ENCODE results near the gene OR2B2. TPM values are rescaled to one million over a fixed set of nuclear protein-coding genes. Genes with fewer than 3 reads are reported as not detected.
A peak's percentile ranks its signal among the peaks of the same experiment; 100 is the strongest.
"Not testable (repeated sequence)": the region's sequence is repeated elsewhere in the genome, so short reads cannot be mapped to it uniquely, and the experiment has no call there.

OR2B2 gene
- polyA plus RNA-seq, 1 donor: not detected

DNA sequence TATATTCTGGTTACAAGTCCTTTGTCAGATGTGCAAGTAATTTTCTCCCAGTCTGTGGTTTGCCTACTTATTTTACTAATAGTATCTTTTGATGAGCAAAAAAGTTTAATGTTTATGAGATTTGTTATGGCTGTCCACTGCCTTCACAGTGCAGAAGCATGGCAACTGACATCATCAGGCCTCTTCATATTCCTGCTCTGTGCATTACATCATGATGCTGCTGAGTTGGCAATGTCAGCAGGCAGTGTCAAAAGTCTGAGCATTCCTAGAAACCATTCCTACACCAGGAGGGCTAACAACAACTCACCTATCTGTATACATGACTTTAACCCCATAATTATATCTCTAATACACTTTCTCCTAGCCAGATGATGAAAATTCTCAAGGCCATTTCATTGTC is 10.8 kb upstream of the OR2B2 start:
- no peak for DNase-seq
- no peak overlapping the region for H3K27ac ChIP-seq (ENCODE audit: low read length)
- H3K36me3 ChIP-seq (ENCODE audit: control insufficient read depth, insufficient read depth, low read length): no peaks in the 10 kb centered on the region
- no peak overlapping the region for H3K4me3 ChIP-seq (ENCODE audit: low read length)
- no peaks in the 10 kb centered on the region for H3K4me1 ChIP-seq (ENCODE audit: control insufficient read depth, insufficient read depth, low read length)
- no peaks in the 10 kb centered on the region for H3K27me3 ChIP-seq (ENCODE audit: control insufficient read depth, insufficient read depth, low read length)
- H3K9me3 ChIP-seq (ENCODE audit: control insufficient read depth, low read depth, low read length): no peaks in the 10 kb centered on the region

DNA sequence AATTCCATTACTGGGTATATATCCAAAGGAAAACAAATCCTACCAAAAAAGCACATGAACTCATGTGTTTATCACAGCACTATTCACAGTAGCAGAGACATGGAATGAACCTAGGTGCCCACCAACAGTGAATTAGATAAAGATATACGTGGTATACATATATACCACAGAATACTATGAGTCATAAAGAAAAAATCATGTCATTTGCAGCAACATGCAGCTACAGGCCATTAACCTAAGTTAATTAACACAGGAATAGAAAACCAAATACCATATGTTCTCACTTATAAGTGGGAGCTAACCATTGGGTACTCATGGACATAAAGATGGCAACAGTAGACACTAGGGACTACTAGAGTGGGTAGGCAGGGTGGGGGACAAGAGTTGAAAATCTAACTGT is 4.2 kb downstream of the OR2B2 start:
- no peak for DNase-seq
- Histone ChIP-seq H3K27ac (ENCODE audit: low read length) (no peak overlapping the region), H3K4me3 (ENCODE audit: low read length) (no peak overlapping the region), H3K4me1 (ENCODE audit: control insufficient read depth, insufficient read depth, low read length) (no peaks in the 10 kb centered on the region), H3K27me3 (ENCODE audit: control insufficient read depth, insufficient read depth, low read length) (no peaks in the 10 kb centered on the region), H3K36me3 (ENCODE audit: control insufficient read depth, insufficient read depth, low read length) (no peaks in the 10 kb centered on the region), H3K9me3 (ENCODE audit: control insufficient read depth, low read depth, low read length) (no peaks in the 10 kb centered on the region)
- WGBS (ENCODE audit: insufficient coverage, low lambda C conversion rate): no CpG with 5 or more reads among the region's 1 CpG

DNA sequence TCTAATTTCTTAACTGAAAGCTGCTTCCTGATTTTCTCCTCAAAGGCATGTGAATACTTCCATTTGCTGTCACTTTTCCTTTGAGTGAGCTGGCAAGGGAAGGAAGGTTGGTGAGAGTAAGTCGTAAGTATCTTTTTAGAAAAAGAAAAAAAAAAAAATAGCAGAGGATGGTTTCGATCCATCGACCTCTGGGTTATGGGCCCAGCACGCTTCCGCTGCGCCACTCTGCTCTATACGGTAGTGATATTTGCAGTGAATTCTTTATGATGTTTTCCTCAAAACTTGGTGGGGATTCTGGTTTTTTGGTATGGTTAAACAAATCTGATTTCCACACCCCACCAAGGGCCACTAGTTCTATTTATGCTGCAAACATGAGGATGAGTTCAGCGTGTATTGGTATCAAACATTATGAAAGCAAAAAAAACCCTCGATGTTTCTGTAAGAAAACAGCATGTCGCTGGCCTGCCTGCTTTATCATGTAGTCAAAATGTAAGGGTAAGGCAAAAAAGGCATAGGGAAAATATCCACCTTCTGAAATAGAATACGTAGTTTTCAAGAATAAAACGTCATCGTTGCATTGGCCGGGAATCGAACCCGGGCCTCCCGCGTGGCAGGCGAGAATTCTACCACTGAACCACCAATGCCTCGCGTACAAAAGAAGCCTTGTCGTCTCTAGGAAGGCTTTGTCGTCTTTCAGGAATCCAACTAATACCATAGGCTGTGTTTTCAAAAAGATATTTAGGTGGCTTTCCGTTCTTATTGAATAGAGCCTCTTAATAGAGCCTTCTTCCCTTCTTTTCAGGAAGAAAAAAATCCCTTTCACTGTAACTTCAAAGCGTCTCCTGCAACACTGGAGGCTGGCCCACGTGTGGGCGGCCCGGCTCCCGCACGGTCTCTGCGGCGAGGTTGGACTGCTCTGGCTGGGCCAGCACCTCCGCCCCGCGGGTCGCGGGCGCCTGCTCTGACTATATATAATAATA is 9.6 kb downstream of the OR2B2 start:
- peak overlapping the region; percentile 50 for H3K4me3 ChIP-seq (ENCODE audit: low read length)
- WGBS (ENCODE audit: insufficient coverage, low lambda C conversion rate): 18% methylated on average over 3 of the region's 38 CpGs
- H3K27ac ChIP-seq (ENCODE audit: low read length): peak overlapping the region; percentile 80
- no peaks in the 10 kb centered on the region for H3K9me3 ChIP-seq (ENCODE audit: control insufficient read depth, low read depth, low read length)
- H3K27me3 ChIP-seq (ENCODE audit: control insufficient read depth, insufficient read depth, low read length): no peaks in the 10 kb centered on the region
- H3K36me3 ChIP-seq (ENCODE audit: control insufficient read depth, insufficient read depth, low read length): no peaks in the 10 kb centered on the region
- DNase-seq: peak; percentile 80 to 87
- H3K4me1 ChIP-seq (ENCODE audit: control insufficient read depth, insufficient read depth, low read length): no peaks in the 10 kb centered on the region

DNA sequence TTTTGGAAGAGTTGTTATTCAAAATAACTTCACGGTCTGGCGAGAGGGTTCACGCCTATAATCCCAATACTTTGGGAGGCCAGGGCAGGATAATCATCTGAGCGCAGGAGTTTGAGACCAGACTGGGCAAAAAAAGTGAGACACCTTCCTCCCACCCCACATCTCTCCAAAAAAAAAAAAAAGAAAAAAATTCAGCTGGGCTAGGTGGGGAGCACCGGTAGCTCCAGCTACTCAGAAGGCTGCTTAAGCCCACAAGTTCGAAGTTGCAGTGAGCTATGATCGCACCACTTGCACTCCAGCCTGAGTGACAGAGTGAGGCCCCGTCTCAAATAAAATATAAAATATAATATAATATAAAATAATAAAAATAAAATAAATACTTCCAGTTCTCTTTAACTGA is 10.4 kb downstream of the OR2B2 start:
- Histone ChIP-seq H3K4me1 (ENCODE audit: control insufficient read depth, insufficient read depth, low read length) (no peaks in the 10 kb centered on the region), H3K9me3 (ENCODE audit: control insufficient read depth, low read depth, low read length) (no peaks in the 10 kb centered on the region), H3K27ac (ENCODE audit: low read length) (no peak overlapping the region), H3K27me3 (ENCODE audit: control insufficient read depth, insufficient read depth, low read length) (no peaks in the 10 kb centered on the region), H3K4me3 (ENCODE audit: low read length) (no peak overlapping the region), H3K36me3 (ENCODE audit: control insufficient read depth, insufficient read depth, low read length) (no peaks in the 10 kb centered on the region)
- WGBS (ENCODE audit: insufficient coverage, low lambda C conversion rate): no CpG with 5 or more reads among the region's 8 CpGs
- DNase-seq: no peak

DNA sequence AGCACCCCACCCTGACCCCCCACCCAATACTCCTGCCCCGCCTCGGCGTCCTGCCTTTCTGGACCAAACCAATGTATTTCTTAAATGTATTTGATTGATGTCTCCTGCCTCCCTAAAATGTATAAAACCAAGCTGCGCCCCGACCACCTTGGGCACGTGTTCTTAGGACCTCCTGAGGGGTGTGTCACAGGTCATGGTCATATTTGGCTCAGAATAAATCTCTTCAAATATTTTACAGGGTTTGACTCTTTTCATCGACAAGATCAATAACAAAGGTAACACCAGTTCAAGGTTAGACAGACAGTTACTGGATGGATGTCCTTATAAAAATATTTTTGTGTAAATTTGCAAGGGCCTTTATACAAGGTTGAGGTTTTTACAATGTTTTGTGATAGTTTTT is 12.0 kb downstream of the OR2B2 start:
- not testable (repeated sequence) for DNase-seq; H3K4me3 ChIP-seq (ENCODE audit: low read length); H3K27me3 ChIP-seq (ENCODE audit: control insufficient read depth, insufficient read depth, low read length); H3K4me1 ChIP-seq (ENCODE audit: control insufficient read depth, insufficient read depth, low read length); H3K36me3 ChIP-seq (ENCODE audit: control insufficient read depth, insufficient read depth, low read length); H3K27ac ChIP-seq (ENCODE audit: low read length); H3K9me3 ChIP-seq (ENCODE audit: control insufficient read depth, low read depth, low read length)
- WGBS (ENCODE audit: insufficient coverage, low lambda C conversion rate): 94% methylated on average over 3 of the region's 7 CpGs

DNA sequence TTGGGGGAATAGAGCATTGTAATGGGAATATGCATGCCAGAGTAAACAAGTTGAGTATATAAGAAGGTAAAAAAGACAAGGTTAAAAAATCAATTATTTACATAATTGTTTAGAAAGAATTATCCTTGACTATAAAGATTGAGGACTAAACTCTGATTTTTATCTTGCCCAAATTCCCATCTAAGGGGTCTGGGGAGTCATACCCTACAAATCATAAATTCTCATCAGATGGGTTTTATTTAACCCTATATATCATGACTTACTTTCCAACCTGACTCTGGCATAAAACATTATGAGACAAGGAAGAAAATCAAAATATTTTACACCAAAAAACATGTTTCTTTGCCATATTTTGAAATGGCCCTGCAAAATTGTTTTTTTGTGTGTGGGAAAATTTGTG is 12.7 kb downstream of the OR2B2 start:
- Histone ChIP-seq H3K36me3 (ENCODE audit: control insufficient read depth, insufficient read depth, low read length) (no peaks in the 10 kb centered on the region), H3K4me3 (ENCODE audit: low read length) (no peak overlapping the region), H3K27ac (ENCODE audit: low read length) (no peak overlapping the region), H3K4me1 (ENCODE audit: control insufficient read depth, insufficient read depth, low read length) (no peaks in the 10 kb centered on the region), H3K9me3 (ENCODE audit: control insufficient read depth, low read depth, low read length) (no peaks in the 10 kb centered on the region), H3K27me3 (ENCODE audit: control insufficient read depth, insufficient read depth, low read length) (no peaks in the 10 kb centered on the region)
- no peak for DNase-seq

DNA sequence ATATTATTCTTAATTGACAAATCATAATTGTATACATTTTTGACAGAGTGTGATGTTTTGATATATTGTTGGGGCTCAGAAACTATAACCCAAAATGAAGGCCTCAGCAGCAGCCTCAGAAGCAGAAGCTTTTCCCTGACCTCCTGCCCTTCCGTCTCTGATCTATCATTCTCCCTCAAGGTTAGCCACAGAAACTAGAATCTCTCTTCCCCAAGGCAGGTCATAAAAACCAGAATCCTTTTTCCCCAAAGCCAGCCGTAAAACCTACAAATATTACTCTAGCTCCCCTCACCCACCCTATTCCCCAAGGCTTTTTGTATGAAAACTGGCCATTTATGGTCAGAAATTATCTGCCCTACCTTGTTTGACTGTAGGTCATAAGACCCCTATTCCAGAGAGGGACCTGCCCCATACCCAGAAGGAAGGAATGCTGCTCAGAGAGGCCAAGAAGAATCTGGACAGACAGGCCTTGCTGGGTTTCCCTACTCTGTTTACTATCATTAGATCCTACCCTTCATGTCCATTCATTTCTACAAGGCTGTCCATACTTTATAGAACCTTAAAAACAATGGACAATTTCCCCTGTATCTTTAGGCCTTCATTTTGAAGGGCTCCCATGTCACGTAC is 14.5 kb downstream of the OR2B2 start:
- no peaks in the 10 kb centered on the region for H3K27me3 ChIP-seq (ENCODE audit: control insufficient read depth, insufficient read depth, low read length)
- 100% methylated on average over 1 of the region's 3 CpGs for WGBS (ENCODE audit: insufficient coverage, low lambda C conversion rate)
- H3K27ac ChIP-seq (ENCODE audit: low read length): no peak overlapping the region
- no peak for DNase-seq
- H3K9me3 ChIP-seq (ENCODE audit: control insufficient read depth, low read depth, low read length): no peaks in the 10 kb centered on the region
- H3K4me3 ChIP-seq (ENCODE audit: low read length): no peak overlapping the region
- no peaks in the 10 kb centered on the region for H3K36me3 ChIP-seq (ENCODE audit: control insufficient read depth, insufficient read depth, low read length)
- no peaks in the 10 kb centered on the region for H3K4me1 ChIP-seq (ENCODE audit: control insufficient read depth, insufficient read depth, low read length)

DNA sequence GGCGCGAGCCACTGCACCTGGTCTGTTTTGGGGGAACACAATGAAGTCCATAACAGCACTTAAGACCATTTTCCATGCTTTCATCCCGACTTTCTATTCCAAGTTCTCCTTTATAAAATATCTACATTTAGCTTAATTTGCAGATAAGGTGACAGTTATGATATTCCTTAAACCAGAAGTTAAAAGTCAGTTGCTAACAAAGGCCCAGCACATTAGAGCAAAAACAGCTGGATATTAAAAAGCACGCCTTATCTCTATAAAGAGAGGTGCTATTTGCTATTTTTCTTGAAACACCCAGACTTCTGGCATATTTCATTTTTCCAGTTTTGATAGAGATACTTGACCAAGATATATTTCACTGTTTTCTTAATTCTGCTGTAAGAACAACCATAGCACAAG is 15.8 kb downstream of the OR2B2 start:
- no peaks in the 10 kb centered on the region for H3K9me3 ChIP-seq (ENCODE audit: control insufficient read depth, low read depth, low read length)
- no peaks in the 10 kb centered on the region for H3K36me3 ChIP-seq (ENCODE audit: control insufficient read depth, insufficient read depth, low read length)
- WGBS (ENCODE audit: insufficient coverage, low lambda C conversion rate): 88% methylated on average over 1 of the region's 4 CpGs
- H3K27me3 ChIP-seq (ENCODE audit: control insufficient read depth, insufficient read depth, low read length): no peaks in the 10 kb centered on the region
- no peak overlapping the region for H3K27ac ChIP-seq (ENCODE audit: low read length)
- DNase-seq: no peak
- no peak overlapping the region for H3K4me3 ChIP-seq (ENCODE audit: low read length)
- H3K4me1 ChIP-seq (ENCODE audit: control insufficient read depth, insufficient read depth, low read length): no peaks in the 10 kb centered on the region

DNA sequence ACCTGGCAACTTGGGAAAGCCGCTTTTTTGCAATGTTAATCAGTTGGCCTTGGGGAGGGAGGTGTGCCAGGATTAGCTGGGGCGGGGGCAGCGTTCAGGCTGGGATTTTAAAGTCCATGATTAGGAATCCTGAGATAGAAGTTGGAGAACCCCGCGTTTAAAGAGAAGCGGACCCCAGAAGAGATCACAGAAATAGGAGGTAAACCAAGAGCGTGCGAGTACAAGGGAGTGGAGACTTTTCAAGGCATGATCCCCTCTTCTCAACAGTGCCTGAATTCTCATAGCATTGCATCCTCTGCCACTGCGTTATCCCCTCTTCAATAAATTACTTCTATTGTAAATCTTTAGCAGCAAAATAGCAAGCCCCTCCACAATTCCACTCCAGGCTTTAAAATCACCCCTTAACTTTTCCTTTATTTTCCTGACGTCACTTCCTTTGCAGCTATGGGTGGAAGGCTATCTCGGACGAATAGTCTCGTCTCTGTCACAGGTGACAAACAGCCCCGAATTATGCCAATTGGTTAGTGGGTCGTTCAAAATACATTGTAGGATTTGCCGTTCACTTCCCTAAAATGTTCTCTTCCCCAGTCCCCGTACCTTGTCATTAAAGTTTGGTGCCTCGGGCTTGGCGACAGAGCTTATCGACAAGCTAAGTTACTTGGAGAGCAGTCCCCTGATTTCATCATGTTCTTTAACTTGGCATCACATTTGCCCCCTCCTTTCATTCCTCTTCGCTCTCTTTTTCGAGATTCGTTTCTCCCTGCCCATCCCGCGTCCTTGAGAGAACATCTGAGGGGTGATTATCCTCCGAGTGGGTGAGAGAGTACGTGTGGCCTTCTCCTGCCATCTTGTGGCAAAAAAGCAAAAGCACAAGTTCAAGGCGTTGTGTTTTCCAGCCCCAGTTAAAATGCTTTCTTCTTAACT is 17.1 kb downstream of the OR2B2 start:
- WGBS (ENCODE audit: insufficient coverage, low lambda C conversion rate): 0% methylated on average over 10 of the region's 28 CpGs
- H3K4me1 ChIP-seq (ENCODE audit: control insufficient read depth, insufficient read depth, low read length): peaks cover 3% of the 10 kb centered on the region

More for the DNA sequence above, 17.1 kb downstream of the OR2B2 start:
- Histone ChIP-seq H3K27ac (ENCODE audit: low read length) (peak overlapping the region; percentile 78), H3K27me3 (ENCODE audit: control insufficient read depth, insufficient read depth, low read length) (no peaks in the 10 kb centered on the region), H3K36me3 (ENCODE audit: control insufficient read depth, insufficient read depth, low read length) (no peaks in the 10 kb centered on the region), H3K9me3 (ENCODE audit: control insufficient read depth, low read depth, low read length) (no peaks in the 10 kb centered on the region), H3K4me3 (ENCODE audit: low read length) (peak overlapping the region; percentile 69)
- DNase-seq: peak; percentile 79 to 84

Measured in large intestine (tissue), 3 donors.